Measurements from ENCODE around the gene SCAP. TPM values are rescaled to one million over a fixed set of nuclear protein-coding genes. Genes with fewer than 3 reads are reported as not detected.

SCAP gene
- total and polyA plus RNA-seq, 4 donors: 44.1 to 91.8 (median 47.4) TPM

DNA sequence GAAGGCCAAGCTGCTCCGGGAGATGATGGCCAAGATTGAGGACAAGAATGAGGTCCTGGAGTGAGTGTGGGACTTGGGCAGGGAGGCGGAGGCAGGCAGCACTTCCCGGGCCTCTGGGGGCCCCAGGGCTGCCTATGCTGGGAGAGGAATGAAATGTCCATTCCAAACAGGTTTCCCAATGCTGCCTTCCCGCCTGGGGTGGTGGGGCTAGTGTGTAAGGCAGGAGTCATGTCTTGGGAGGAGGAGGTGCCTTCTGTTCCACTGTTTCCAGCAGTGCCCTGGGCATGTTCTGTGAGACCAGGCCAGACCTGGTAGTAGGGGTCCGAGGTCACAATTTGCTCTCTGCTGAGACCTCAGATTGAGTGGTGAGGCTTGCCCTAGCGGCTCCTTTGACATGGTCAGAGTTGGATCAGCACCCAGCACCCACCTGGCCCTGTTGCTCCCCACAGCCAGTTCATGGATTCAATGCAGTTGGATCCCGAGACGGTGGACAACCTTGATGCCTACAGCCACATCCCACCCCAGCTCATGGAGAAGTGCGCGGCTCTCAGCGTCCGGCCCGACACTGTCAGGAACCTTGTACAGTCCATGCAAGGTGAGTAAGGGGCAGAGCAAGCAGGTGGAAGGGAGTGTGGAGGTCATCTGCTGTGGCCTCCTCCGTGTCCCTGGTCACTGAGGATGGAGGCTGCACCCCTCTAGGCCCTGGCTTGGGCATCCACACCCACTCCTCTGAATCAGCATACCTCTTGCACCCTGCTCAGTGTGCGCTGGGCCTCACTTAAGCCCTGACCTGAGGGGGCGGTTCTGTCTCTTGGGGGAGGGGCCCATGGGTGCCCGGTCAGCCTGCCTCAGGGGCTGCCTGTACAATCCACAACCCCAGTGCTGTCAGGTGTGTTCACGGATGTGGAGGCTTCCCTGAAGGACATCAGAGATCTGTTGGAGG is 67.6 kb downstream of the SCAP start:
- peaks cover 0 to 12% (median 5%) of the 10 kb centered on the region in 5 donors for H3K4me1 ChIP-seq (ENCODE audit: control insufficient read depth in 5 of 5, insufficient read depth in 5 of 5, low read length in 5 of 5)
- H3K9me3 ChIP-seq (ENCODE audit: control insufficient read depth in 4 of 4, insufficient read depth in 3 of 4, low read length in 3 of 4): no peaks in the 10 kb centered on the region
- no peak overlapping the region for H3K4me3 ChIP-seq
- H3K9ac ChIP-seq (ENCODE audit: insufficient read depth in 1 of 2, low read length in 2 of 2): no peak overlapping the region
- no peak for ATAC-seq (ENCODE audit: insufficient read depth, low FRiP score)
- WGBS, 2 donors: 95 to 97% methylated on average over 18 of the region's 18 CpGs
- H3K27ac ChIP-seq (ENCODE audit: low read depth in 1 of 2, low read length in 1 of 2): no peak overlapping the region
- H3K36me3 ChIP-seq (ENCODE audit: control insufficient read depth in 4 of 4, insufficient read depth in 4 of 4, low read length in 4 of 4): peaks cover 4 to 77% (median 21%) of the 10 kb centered on the region in 4 donors
- no peak for DNase-seq
- H3K27me3 ChIP-seq (ENCODE audit: control insufficient read depth in 3 of 3, insufficient read depth in 3 of 3, low read length in 2 of 3): no peaks in the 10 kb centered on the region
- TF ChIP-seq, protein P1, sequence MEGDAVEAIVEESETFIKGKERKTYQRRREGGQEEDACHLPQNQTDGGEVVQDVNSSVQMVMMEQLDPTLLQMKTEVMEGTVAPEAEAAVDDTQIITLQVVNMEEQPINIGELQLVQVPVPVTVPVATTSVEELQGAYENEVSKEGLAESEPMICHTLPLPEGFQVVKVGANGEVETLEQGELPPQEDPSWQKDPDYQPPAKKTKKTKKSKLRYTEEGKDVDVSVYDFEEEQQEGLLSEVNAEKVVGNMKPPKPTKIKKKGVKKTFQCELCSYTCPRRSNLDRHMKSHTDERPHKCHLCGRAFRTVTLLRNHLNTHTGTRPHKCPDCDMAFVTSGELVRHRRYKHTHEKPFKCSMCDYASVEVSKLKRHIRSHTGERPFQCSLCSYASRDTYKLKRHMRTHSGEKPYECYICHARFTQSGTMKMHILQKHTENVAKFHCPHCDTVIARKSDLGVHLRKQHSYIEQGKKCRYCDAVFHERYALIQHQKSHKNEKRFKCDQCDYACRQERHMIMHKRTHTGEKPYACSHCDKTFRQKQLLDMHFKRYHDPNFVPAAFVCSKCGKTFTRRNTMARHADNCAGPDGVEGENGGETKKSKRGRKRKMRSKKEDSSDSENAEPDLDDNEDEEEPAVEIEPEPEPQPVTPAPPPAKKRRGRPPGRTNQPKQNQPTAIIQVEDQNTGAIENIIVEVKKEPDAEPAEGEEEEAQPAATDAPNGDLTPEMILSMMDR (IDR thresholded peaks at IDR 0.05; ENCODE audit: control extremely low read depth, extremely low read depth): no peak

DNA sequence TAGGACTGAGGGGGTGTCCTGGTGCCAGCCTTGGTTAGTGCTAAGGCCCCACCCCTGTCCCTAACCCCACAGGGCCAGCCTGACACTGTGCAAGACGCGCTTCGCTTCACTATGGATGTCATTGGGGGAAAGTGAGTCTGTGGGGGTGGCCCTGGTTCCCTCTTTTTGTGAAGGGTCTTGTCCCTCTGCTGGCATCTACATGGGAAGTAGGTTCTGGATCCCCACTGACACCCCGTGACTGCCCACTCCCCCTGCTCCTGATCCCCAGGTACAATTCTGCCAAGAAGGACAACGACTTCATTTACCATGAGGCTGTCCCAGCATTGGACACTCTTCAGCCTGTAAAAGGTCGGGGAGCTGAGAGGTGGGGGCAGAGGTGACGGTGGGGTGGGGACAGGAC is 68.5 kb downstream of the SCAP start:
- DNase-seq: no peak
- WGBS, 2 donors: 96 to 97% methylated on average over 7 of the region's 7 CpGs

DNA sequence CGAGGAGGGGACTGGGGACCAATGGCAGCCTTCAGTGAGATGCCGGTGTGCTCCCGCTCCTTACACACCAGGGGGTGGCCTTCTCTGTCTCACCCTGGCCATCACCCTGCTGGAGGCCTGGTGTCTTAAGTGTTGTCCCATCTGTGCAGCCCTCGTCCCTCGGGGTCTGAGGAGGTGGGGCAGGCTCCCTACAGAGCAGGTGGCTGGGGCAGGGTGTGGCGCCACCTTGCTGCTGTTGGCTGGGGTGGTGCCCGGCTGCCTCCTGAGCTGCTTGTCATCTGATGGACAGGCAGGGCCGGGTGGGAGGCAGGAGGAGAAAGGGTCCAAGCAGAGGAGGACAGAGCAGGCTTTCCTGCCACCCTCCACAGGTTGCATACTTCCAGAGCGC is 69.0 kb downstream of the SCAP start:
- H3K9me3 ChIP-seq (ENCODE audit: control insufficient read depth in 4 of 4, insufficient read depth in 3 of 4, low read length in 3 of 4): no peaks in the 10 kb centered on the region
- H3K27me3 ChIP-seq (ENCODE audit: control insufficient read depth in 3 of 3, insufficient read depth in 3 of 3, low read length in 2 of 3): no peaks in the 10 kb centered on the region
- no peak overlapping the region for H3K4me3 ChIP-seq
- DNase-seq: no peak
- 84 to 85% methylated on average over 9 of the region's 9 CpGs for WGBS, 2 donors
- peaks cover 2 to 65% (median 15%) of the 10 kb centered on the region in 4 donors for H3K36me3 ChIP-seq (ENCODE audit: control insufficient read depth in 4 of 4, insufficient read depth in 4 of 4, low read length in 4 of 4)
- no peak overlapping the region for H3K9ac ChIP-seq (ENCODE audit: insufficient read depth in 1 of 2, low read length in 2 of 2)
- ATAC-seq (ENCODE audit: insufficient read depth, low FRiP score): no peak
- H3K4me1 ChIP-seq (ENCODE audit: control insufficient read depth in 5 of 5, insufficient read depth in 5 of 5, low read length in 5 of 5): peaks cover 0 to 12% (median 5%) of the 10 kb centered on the region in 5 donors
- TF ChIP-seq, protein P1 (IDR thresholded peaks at IDR 0.05; ENCODE audit: control extremely low read depth, extremely low read depth): no peak
- H3K27ac ChIP-seq (ENCODE audit: low read depth in 1 of 2, low read length in 1 of 2): no peak overlapping the region

More for the DNA sequence above, 68.5 kb downstream of the SCAP start:
- Histone ChIP-seq H3K4me3 (no peak overlapping the region), H3K36me3 (ENCODE audit: control insufficient read depth in 4 of 4, insufficient read depth in 4 of 4, low read length in 4 of 4) (peaks cover 2 to 68% (median 18%) of the 10 kb centered on the region in 4 donors), H3K9me3 (ENCODE audit: control insufficient read depth in 4 of 4, insufficient read depth in 3 of 4, low read length in 3 of 4) (no peaks in the 10 kb centered on the region), H3K9ac (ENCODE audit: insufficient read depth in 1 of 2, low read length in 2 of 2) (no peak overlapping the region), H3K27ac (ENCODE audit: low read depth in 1 of 2, low read length in 1 of 2) (no peak overlapping the region), H3K27me3 (ENCODE audit: control insufficient read depth in 3 of 3, insufficient read depth in 3 of 3, low read length in 2 of 3) (no peaks in the 10 kb centered on the region), H3K4me1 (ENCODE audit: control insufficient read depth in 5 of 5, insufficient read depth in 5 of 5, low read length in 5 of 5) (peaks cover 0 to 12% (median 5%) of the 10 kb centered on the region in 5 donors)
- no peak for ATAC-seq (ENCODE audit: insufficient read depth, low FRiP score)
- TF ChIP-seq, protein P1 (IDR thresholded peaks at IDR 0.05; ENCODE audit: control extremely low read depth, extremely low read depth): no peak

Data from lung (tissue), 12 donors.